ENCODE results near the gene NSUN4. TPM values are rescaled to one million over a fixed set of nuclear protein-coding genes. Genes with fewer than 3 reads are reported as not detected.

Gene NSUN4
- polyA plus RNA-seq, 1 donor = 28.5 TPM

DNA sequence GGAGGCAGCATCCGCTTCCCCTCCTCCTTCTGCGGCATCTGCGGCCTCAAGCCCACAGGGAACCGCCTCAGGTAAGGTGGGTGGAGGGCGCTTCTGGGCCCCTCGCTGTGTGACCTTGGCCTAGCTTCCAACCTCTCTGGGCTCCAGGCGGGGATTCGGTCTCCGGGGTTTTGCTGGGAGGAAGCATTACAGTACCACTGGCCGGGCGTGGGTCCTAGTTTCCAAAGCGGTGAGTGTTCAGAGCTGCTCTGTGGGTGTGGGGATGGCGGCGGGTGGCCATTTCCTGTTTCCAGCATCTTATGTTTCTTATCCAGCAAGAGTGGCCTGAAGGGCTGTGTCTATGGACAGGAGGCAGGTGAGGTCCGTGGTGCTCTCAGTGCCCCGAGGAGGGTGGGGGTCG lies 65.1 kb downstream of the NSUN4 start:
- no peak for DNase-seq

DNA sequence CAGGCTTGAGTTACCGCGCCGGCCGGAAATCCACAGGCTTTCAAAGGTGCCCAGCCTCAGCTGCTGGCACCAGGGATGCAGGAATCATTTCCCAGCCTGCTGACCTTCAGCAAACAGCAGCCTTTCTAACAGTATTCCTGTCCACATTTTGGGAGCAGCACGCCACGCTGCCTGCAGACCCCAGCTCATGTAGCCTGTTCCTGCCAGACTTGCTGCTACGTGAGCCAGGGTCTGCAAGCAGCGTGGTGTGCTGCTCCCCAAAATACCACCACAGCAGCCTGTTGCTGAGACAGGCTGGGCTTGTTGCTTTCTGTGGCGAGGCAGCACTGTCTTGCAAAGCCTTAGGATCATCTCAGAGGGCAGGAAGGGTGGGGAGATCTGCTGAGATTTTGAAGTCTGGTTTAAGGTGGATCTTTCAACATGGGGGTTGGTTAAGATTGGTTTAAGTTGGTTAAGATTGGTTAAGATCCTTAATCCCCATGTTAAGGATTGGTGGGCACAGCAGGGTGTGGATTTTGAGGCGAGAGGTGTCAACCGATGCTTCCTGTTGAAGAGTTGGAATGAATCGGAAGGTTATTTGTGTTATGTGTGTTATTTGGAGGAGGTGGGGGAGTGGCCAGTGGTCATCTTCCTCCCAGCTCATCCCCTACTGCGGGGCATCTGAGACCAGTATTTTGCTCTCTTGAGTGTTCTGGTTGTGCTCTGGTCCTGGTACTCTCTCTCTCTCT lies 66.4 kb downstream of the NSUN4 start:
- DNase-seq = peak; percentile 19

DNA sequence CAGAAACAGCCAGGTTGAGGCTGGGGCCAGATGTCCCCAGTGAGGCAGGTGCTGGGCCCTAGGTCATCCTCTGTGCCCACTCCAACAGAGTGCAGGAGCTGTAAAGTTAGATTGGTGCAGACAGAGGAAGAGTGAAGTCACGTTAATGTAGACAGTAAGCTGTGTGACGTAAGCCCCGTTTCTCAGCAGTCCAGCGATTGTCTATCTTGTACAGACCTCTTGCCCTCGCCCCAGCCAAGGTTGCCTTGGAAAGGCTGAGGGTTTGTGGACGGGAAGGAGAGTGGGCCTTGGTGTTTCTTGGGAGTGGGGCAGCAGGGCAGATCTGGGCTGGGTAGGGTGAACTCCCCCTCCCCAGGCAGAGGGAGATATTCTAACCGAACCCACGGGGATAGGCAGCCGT lies 67.0 kb downstream of the NSUN4 start:
- no peak for DNase-seq

- no peak for DNase-seq
Observed at GRCh38 chr1:46408356-46409062, 67.9 kb downstream of the NSUN4 start.

DNA sequence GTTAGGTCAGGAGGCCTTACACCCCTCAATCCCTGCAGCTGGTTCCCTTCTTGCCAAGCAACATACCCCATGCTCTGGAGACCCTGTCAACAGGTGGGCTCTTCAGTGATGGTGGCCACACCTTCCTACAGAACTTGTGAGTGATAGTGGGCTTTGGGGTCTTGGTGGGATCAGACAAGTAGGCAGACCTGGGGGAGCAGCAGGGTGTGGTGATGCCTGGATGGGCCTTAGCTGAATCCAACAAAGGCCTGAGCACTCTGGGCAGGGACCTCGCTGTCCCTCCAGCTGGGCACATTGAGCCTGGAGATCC lies 68.4 kb downstream of the NSUN4 start:
- no peak for DNase-seq

- DNase-seq = no peak
Observed at GRCh38 chr1:46410156-46411009, 69.8 kb downstream of the NSUN4 start.

DNA sequence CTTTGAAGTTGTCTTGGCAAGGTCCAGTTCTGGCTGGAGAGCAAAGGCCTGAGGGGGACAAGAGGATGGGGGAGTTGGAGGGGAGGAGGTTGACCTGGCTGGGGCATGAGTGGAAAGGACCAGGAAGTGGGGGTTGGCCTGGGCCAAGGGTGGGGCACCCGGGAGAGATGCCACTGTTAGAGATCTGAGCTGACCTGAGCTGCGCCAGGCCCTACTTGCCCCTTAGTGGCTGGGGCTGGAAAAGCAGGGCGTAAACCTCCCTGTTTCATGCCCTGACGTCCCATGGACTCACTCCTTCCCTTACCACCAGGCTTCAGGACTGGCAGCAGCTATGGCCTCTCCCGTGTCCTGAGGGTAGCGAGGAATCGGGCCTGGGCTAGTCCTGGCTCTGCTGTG lies 70.4 kb downstream of the NSUN4 start:
- no peak for DNase-seq

Other genes with a start within 250 kb of the NSUN4 start
- gene PIK3R3, start 208.2 kb upstream of the NSUN4 start, polyA plus RNA-seq (ENCODE audit: insufficient read length) = 35.8 TPM
- gene TSPAN1, start 165.7 kb upstream of the NSUN4 start, polyA plus RNA-seq (ENCODE audit: insufficient read length) = 50.1 TPM
- not detected for gene P3R3URF, start 164.3 kb upstream of the NSUN4 start, polyA plus RNA-seq (ENCODE audit: insufficient read length)
- gene POMGNT1, start 142.4 kb upstream of the NSUN4 start, polyA plus RNA-seq (ENCODE audit: insufficient read length) = 84.1 TPM
- 5.4 TPM for gene LURAP1, start 137.5 kb upstream of the NSUN4 start, polyA plus RNA-seq (ENCODE audit: insufficient read length)
- gene RAD54L, start 93.0 kb upstream of the NSUN4 start, polyA plus RNA-seq (ENCODE audit: insufficient read length) = 16.7 TPM
- gene LRRC41, start 37.2 kb upstream of the NSUN4 start, polyA plus RNA-seq (ENCODE audit: insufficient read length) = 86.2 TPM
- 377 TPM for gene UQCRH, start 37.1 kb upstream of the NSUN4 start, polyA plus RNA-seq (ENCODE audit: insufficient read length)
- gene FAAH, start 53.5 kb downstream of the NSUN4 start, polyA plus RNA-seq (ENCODE audit: insufficient read length) = 21.4 TPM
- not detected for gene DMBX1, start 149.0 kb downstream of the NSUN4 start, polyA plus RNA-seq (ENCODE audit: insufficient read length)
- not detected for gene KNCN, start 210.8 kb downstream of the NSUN4 start, polyA plus RNA-seq (ENCODE audit: insufficient read length)